DMS53 (cell line): ENCODE data around the gene LIF.
"Not testable (repeated sequence)": the region's sequence is repeated elsewhere in the genome, so short reads cannot be mapped to it uniquely, and the experiment has no call there.

Experiments
- DNase-seq: peaks from one replicate; lab custom pipeline; 2025; lab: John Stamatoyannopoulos, UW

The LIF gene

DNA sequence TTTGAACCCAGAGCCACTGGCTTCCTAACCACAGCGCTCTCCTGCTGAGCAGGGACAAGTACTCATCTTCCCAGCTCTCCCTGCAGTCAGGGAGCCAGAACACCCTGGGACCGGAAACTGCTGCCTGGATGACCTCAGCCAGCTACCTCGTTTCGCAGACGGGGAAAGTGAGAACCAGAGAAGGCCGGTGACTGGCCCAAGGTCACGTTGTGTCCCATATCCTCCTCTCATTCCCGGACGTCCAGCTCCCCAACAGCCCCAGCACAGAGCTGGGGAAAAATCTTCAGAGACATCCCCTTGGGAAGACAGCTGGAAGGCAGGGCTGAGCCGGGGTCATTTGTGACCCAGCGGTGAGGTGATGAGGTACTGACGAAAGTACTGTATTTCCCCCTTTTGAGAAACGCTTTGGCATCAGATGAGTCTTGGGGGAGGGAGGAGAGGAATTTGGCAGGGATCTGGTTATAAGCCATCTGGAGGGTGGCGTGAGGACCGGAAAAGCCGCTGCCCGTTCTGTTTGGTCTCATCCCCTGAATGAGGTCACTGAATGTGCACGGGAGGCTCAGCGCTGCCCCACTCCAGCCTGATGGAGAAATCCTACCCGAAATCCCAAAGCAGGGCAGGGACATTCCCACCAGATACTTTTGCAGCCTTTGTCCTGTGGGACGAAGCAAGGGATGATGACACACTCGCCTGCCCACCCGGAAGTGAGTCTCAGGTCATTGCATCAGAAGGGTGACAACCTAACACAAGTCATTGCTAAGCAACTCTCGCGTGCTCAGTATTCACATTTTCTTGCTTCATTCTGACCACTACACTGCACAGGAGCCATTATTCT, 41.1 kb downstream of the LIF start:
- peak; percentile 92 for DNase-seq

- DNase-seq: peak; percentile 12
These were observed 41.8 kb downstream of the LIF start for GRCh38 chr22:30204742-30205111.

- no peak for DNase-seq
These were observed 42.4 kb downstream of the LIF start for GRCh38 chr22:30204015-30204741.

DNA sequence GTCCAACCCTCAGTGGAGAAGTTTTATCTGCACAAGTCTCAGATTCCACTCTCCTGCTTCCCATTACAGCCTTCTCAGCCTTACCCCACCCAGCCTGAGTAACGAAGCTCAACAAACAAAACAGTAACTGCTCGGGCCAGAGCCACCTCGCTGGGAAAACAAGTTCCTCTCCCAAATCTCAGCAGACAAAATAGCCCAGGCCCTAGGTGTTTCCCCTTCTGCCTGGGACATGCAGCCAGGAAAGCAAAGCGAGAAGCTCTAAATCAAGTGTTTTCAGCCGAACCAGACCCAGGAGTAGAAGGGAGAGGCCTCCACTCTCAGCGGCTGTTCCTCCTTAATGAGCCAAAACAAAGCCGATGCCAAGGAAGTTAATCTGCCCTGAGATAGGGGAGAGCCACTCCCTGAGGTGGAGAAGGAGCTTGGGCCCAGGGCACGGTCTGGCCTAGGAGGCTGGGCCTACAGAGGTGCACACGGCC, 44.0 kb downstream of the LIF start:
- no peak for DNase-seq

- DNase-seq: no peak
These were observed 44.6 kb downstream of the LIF start for GRCh38 chr22:30201945-30202344.

DNA sequence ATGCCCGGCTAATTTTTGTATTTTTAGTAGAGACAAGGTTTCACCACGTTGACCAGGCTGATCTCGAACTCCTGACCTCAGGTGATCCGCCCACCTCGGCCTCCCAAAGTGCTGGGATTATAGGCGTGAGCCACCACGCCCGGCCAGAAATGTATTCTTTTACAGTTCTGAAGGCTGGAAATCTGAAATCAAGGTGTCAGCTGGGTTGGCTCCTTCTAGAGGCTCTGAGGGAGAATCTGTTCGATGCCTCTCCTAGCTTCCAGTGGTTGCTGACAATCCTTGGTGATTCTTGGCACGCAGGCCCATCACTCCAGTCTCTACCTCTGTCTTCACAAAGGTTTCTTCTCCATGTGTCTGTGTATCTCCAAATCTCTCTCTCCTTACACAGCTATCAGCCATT, 45.7 kb downstream of the LIF start:
- not testable (repeated sequence) for DNase-seq

GRCh38 chr22:30198921-30199320, 47.6 kb downstream of the LIF start:
- no peak for DNase-seq

DNA sequence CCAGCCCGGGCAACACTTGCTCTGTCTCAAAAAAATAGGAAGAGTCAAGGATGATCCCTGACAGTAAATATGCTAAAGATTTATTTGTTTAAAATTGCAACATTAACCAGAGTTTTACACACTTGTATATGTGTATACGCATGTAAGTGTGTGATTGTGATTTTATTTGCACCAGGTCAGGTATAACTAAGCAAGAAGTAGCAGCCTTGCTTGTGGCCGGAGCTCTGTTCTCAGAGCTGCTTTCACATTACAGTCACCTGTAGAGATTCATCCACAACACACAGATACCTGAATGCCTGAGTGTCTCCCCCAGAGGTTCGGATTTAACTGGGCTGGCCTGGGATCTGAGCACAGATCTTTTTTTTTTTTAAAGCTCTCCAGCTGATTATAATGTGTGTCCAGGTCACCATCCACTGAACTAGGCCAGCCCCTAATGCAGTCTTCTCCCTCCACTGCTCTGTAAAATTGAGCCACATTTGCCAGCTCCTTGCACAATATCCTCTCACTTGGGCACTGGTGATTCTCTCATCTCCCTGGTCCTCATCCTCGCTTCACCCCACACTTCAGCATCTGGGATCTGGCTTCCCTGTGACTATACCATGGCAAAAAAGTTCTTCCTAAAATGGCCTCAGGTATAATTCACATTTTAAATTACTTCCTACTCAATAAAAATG, 48.3 kb downstream of the LIF start:
- DNase-seq: no peak

- DNase-seq: no peak
These were observed 49.2 kb downstream of the LIF start for GRCh38 chr22:30197389-30197788.

DNA sequence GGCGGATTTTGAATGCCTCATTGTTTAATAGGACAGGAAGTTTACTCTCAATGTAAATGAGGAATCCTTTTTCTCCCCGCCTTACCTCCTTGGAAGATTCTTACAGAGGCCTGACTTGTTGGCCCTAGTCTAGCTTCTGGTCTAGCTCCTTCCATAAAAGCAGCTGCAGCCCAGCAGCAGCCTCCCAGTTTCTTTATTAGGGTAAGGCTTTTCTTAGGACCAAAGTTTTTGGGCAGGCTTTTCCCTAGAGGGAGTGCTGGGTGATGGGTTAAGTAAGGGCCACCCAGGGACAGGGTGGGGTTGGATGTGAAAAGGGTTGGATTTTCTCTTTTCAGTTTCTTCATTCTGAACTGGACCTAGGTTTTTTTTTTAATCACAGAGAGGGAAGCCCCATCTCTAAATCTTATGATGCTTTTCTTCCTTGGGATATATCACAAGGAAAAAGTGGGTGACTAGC, 49.7 kb downstream of the LIF start:
- no peak for DNase-seq

GRCh38 chr22:30196141-30196879, 50.2 kb downstream of the LIF start:
- peak; percentile 95 for DNase-seq

DNA sequence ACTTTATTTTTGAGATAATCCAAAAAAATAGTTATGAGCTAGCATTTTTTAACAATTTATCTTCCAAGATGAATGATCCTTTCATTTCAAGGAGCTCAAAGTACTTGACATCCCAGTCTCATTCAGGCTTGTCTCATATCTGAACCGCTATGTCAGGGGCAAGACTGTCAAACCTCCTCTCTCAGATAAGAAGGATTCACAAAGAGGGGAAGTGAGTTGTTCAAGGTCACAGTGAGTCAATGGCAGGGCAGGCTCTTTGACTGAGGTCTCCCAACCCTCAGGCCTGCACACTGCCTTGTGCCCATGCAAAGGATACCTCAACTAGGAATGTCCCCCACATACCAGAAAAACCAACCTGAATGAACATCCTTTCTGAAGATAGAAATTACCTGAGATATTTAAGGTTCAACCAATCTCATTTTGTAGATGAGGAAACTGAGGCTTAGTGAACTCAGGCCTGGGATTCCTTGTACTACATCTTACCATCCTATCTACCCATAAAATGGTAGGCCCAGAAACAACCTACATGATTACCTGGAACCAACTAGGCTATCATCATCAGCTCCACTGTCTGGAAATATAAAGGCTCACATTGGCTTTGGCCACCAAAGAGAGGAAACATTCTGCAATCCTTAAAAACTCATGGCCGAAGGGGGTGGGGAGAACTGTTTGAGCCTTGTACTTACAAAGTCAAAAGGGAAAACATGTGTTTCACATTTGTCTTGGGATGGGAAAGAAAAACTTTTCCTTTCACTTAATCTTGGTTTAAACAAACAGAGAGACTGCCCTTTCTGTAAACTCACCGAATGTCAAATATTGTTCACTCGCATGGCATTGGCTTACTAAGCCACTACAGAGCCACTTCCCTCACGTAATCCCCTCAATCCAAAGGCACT, 51.1 kb downstream of the LIF start:
- peak; percentile 25 for DNase-seq

DNA sequence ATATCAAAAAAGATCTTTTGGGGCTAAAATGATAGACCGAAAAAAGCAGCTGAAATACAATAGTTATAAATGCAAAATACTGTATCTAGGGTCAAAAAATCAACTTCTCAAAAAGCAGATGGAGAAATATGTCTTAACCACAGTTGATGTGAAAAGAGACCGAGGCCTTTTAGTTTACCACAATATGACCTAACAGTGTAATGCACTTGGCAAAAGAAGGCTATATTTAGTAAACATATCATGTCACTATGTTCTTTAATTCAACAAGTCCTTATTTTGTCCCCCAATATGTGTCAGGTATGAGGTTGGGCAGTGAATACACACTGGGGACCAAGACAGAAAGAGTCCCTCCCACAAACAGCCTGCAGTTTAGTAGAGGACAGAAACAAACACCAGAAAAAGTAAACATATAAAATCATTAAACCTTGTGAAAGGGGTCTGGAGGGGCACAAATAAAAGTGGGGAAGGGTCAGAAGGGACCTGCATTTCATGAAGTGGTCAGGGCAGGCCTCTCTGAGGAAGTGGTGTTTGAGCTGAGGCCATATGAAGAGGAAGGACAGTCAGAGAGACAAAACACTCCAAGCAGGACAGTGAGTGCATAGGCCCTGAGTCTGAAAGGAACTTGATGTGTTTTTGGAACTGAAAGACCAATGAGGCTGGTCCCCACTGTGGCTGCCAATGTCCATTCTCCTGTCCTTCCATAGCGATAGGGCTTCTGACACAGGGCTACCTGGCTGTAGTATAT, 53.4 kb downstream of the LIF start:
- no peak for DNase-seq

DNA sequence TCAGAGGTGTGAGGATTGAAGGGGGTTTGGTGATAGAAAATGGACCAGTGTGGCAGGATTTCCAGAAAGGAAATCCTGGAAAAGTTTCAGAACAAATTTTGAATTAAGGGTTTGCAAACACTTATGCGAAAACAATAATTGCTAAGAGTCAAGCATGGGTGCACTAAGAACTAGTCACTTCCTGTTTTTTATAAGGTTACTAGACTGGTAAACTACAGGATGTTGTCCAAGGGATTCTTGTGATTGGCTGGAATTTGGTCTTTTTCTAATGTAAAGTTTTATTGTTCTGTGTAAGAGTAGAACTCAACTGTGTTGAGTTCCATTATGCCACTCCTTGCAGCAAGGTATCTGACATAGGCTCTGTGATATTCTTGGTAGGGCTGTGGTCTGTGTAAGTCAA, 54.1 kb downstream of the LIF start:
- peak; percentile 53 for DNase-seq

- no peak for DNase-seq
These were observed 55.4 kb downstream of the LIF start for GRCh38 chr22:30191040-30191701.

DNA sequence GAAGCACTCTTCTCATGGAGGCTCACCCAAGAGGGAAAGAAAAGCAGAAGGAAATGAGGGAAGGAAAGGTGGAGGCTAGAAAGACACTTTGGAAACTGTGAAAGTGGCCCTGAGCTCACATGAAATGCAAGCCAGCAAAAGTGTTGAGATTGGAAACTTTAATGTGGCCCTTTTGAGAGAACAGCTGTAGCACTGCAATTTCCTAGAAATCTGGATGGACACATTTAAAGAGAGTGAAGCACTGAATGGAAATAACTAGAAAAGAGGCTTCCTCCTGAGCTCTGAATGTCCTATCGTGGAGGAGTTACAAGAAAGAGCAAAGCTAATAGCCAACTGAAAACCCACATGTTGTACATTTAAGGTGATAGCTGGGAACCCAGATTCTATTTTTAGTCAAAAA, 56.0 kb downstream of the LIF start:
- no peak for DNase-seq
